Measurements from ENCODE around the gene CAPN13. TPM values are rescaled to one million over a fixed set of nuclear protein-coding genes. Genes with fewer than 3 reads are reported as not detected.

CAPN13 gene
- total RNA-seq, 2 experiments from 2014 or later = not detected

GRCh38 chr2:30694286-30695055 lies 112.8 kb downstream of the CAPN13 start:
- ChIA-PET POLR2A (no interaction called here), CTCF (interaction anchor here (1.1 to 4.2 kb wide), 4 partner anchors 12 to 530 kb away, joined by 3 to 19 read pairs (median 13); no protein-coding TSS in a partner anchor)
- H3K9me3 Mint-ChIP-seq = no peaks in the 10 kb centered on the region
- peaks cover 3% of the 10 kb centered on the region for H3K27me3 Mint-ChIP-seq
- no peaks in the 10 kb centered on the region for H3K36me3 Mint-ChIP-seq (ENCODE audit: low read depth)
- no peak overlapping the region for H3K27ac Mint-ChIP-seq
- no peak overlapping the region for H3K4me3 Mint-ChIP-seq
- no peak for DNase-seq
- no peaks in the 10 kb centered on the region for H3K4me1 Mint-ChIP-seq

- no peaks in the 10 kb centered on the region for H3K9me3 Mint-ChIP-seq
- peaks cover 3% of the 10 kb centered on the region for H3K27me3 Mint-ChIP-seq
- H3K4me3 Mint-ChIP-seq = no peak overlapping the region
- no peaks in the 10 kb centered on the region for H3K36me3 Mint-ChIP-seq (ENCODE audit: low read depth)
- ChIA-PET CTCF (interaction anchor here (1.4 to 4.2 kb wide), 4 partner anchors 9 to 529 kb away, joined by 3 to 19 read pairs (median 13); no protein-coding TSS in a partner anchor), POLR2A (no interaction called here)
- DNase-seq = no peak
- no peaks in the 10 kb centered on the region for H3K4me1 Mint-ChIP-seq
- H3K27ac Mint-ChIP-seq = no peak overlapping the region
Measured at GRCh38 chr2:30693821-30694281, 113.4 kb downstream of the CAPN13 start.

GRCh38 chr2:30692829-30693275 lies 114.4 kb downstream of the CAPN13 start:
- Mint-ChIP-seq H3K27me3 (peaks cover 3% of the 10 kb centered on the region), H3K27ac (no peak overlapping the region), H3K4me1 (no peaks in the 10 kb centered on the region), H3K4me3 (no peak overlapping the region), H3K9me3 (no peaks in the 10 kb centered on the region), H3K36me3 (ENCODE audit: low read depth) (no peaks in the 10 kb centered on the region)
- DNase-seq = no peak
- POLR2A ChIA-PET = no interaction called here
- CTCF ChIA-PET = interaction anchor here (1.4 to 4.2 kb wide), 4 partner anchors 10 to 528 kb away, joined by 3 to 19 read pairs (median 13); no protein-coding TSS in a partner anchor

- H3K4me1 Mint-ChIP-seq = no peaks in the 10 kb centered on the region
- no peaks in the 10 kb centered on the region for H3K36me3 Mint-ChIP-seq (ENCODE audit: low read depth)
- ChIA-PET POLR2A (no interaction called here), CTCF (interaction anchor here (1.4 to 4.2 kb wide), 4 partner anchors 10 to 528 kb away, joined by 3 to 19 read pairs (median 13); no protein-coding TSS in a partner anchor)
- no peak for DNase-seq
- H3K4me3 Mint-ChIP-seq = no peak overlapping the region
- H3K9me3 Mint-ChIP-seq = no peaks in the 10 kb centered on the region
- peaks cover 3% of the 10 kb centered on the region for H3K27me3 Mint-ChIP-seq
- no peak overlapping the region for H3K27ac Mint-ChIP-seq
Measured at GRCh38 chr2:30691948-30692828, 115.1 kb downstream of the CAPN13 start.

- no peak overlapping the region for H3K4me3 Mint-ChIP-seq
- no peak overlapping the region for H3K27ac Mint-ChIP-seq
- peaks cover 3% of the 10 kb centered on the region for H3K27me3 Mint-ChIP-seq
- no peaks in the 10 kb centered on the region for H3K4me1 Mint-ChIP-seq
- CTCF ChIA-PET = interaction anchor here (2.9 to 4.2 kb wide), 2 partner anchors 20 to 527 kb away, joined by 16 to 19 read pairs; no protein-coding TSS in a partner anchor
- no peaks in the 10 kb centered on the region for H3K9me3 Mint-ChIP-seq
- POLR2A ChIA-PET = no interaction called here
- no peak for DNase-seq
- no peaks in the 10 kb centered on the region for H3K36me3 Mint-ChIP-seq (ENCODE audit: low read depth)
Measured at GRCh38 chr2:30691091-30691947, 115.9 kb downstream of the CAPN13 start.

GRCh38 chr2:30690126-30690561 lies 117.1 kb downstream of the CAPN13 start:
- Mint-ChIP-seq H3K4me1 (no peaks in the 10 kb centered on the region), H3K9me3 (no peaks in the 10 kb centered on the region), H3K4me3 (no peak overlapping the region), H3K27ac (no peak overlapping the region), H3K27me3 (peaks cover 3% of the 10 kb centered on the region), H3K36me3 (ENCODE audit: low read depth) (no peaks in the 10 kb centered on the region)
- no peak for DNase-seq
- CTCF ChIA-PET = no interaction called here
- POLR2A ChIA-PET = no interaction called here

- no peak for DNase-seq
- no peak overlapping the region for H3K4me3 Mint-ChIP-seq
- no peaks in the 10 kb centered on the region for H3K27me3 Mint-ChIP-seq
- H3K9me3 Mint-ChIP-seq = no peaks in the 10 kb centered on the region
- no peaks in the 10 kb centered on the region for H3K36me3 Mint-ChIP-seq (ENCODE audit: low read depth)
- H3K27ac Mint-ChIP-seq = no peak overlapping the region
- ChIA-PET CTCF (interaction anchor here (1.0 to 4.3 kb wide), 2 partner anchors 11 to 21 kb away, joined by 3 to 23 read pairs; no protein-coding TSS in a partner anchor), POLR2A (no interaction called here)
- H3K4me1 Mint-ChIP-seq = no peaks in the 10 kb centered on the region
Measured at GRCh38 chr2:30689496-30690125, 117.6 kb downstream of the CAPN13 start.

- no peaks in the 10 kb centered on the region for H3K9me3 Mint-ChIP-seq
Measured at GRCh38 chr2:30688956-30689401, 118.3 kb downstream of the CAPN13 start.

GRCh38 chr2:30686669-30687068 lies 120.6 kb downstream of the CAPN13 start:
- H3K4me3 Mint-ChIP-seq = no peak overlapping the region
- H3K27ac Mint-ChIP-seq = no peak overlapping the region
- no peaks in the 10 kb centered on the region for H3K9me3 Mint-ChIP-seq
- CTCF ChIA-PET = interaction anchor here (2.4 to 4.3 kb wide), 2 partner anchors 24 to 478 kb away, joined by 8 to 23 read pairs; no protein-coding TSS in a partner anchor
- H3K4me1 Mint-ChIP-seq = no peaks in the 10 kb centered on the region
- H3K36me3 Mint-ChIP-seq (ENCODE audit: low read depth) = no peaks in the 10 kb centered on the region
- POLR2A ChIA-PET = no interaction called here
- H3K27me3 Mint-ChIP-seq = no peaks in the 10 kb centered on the region
- DNase-seq = no peak

More at GRCh38 chr2:30688956-30689401, 118.3 kb downstream of the CAPN13 start:
- CTCF ChIA-PET = interaction anchor here (0.8 to 4.3 kb wide), 3 partner anchors 12 to 480 kb away, joined by 3 to 23 read pairs (median 6); no protein-coding TSS in a partner anchor
- H3K27me3 Mint-ChIP-seq = no peaks in the 10 kb centered on the region
- no peak overlapping the region for H3K27ac Mint-ChIP-seq
- DNase-seq = no peak
- H3K4me1 Mint-ChIP-seq = no peaks in the 10 kb centered on the region
- no peak overlapping the region for H3K4me3 Mint-ChIP-seq
- no peaks in the 10 kb centered on the region for H3K36me3 Mint-ChIP-seq (ENCODE audit: low read depth)
- POLR2A ChIA-PET = no interaction called here

- Mint-ChIP-seq H3K4me1 (no peaks in the 10 kb centered on the region), H3K9me3 (no peaks in the 10 kb centered on the region), H3K27ac (no peak overlapping the region), H3K36me3 (ENCODE audit: low read depth) (no peaks in the 10 kb centered on the region), H3K4me3 (no peak overlapping the region), H3K27me3 (no peaks in the 10 kb centered on the region)
- ChIA-PET POLR2A (no interaction called here), CTCF (interaction anchor here (0.6 to 4.3 kb wide), 3 partner anchors 14 to 478 kb away, joined by 3 to 23 read pairs (median 8); no protein-coding TSS in a partner anchor)
- no peak for DNase-seq
Measured at GRCh38 chr2:30686000-30686399, 121.2 kb downstream of the CAPN13 start.

GRCh38 chr2:30684996-30685395 lies 122.2 kb downstream of the CAPN13 start:
- no peak for DNase-seq
- Mint-ChIP-seq H3K36me3 (ENCODE audit: low read depth) (no peaks in the 10 kb centered on the region), H3K27me3 (no peaks in the 10 kb centered on the region), H3K27ac (no peak overlapping the region), H3K4me1 (no peaks in the 10 kb centered on the region), H3K9me3 (no peaks in the 10 kb centered on the region), H3K4me3 (no peak overlapping the region)
- ChIA-PET CTCF (interaction anchor here (4.3 kb wide), 1 partner anchor 26 kb away, joined by 23 read pairs; no protein-coding TSS in a partner anchor), POLR2A (no interaction called here)

- no peak for DNase-seq
- CTCF ChIA-PET = no interaction called here
- H3K9me3 Mint-ChIP-seq = no peaks in the 10 kb centered on the region
Measured at GRCh38 chr2:30684516-30684915, 122.7 kb downstream of the CAPN13 start.

More at GRCh38 chr2:30684516-30684915, 122.7 kb downstream of the CAPN13 start:
- POLR2A ChIA-PET = no interaction called here
- Mint-ChIP-seq H3K27ac (no peak overlapping the region), H3K4me1 (no peaks in the 10 kb centered on the region), H3K36me3 (ENCODE audit: low read depth) (no peaks in the 10 kb centered on the region), H3K4me3 (no peak overlapping the region), H3K27me3 (no peaks in the 10 kb centered on the region)

Measured in activated CD4-positive, alpha-beta memory T cell treated with anti-CD3 and anti-CD28 coated beads, Interleukin-2, amount 10 ng/mL, durations not matched to agents 7 days and 5 days (primary cell).